GM21529 (cell line): Measurements from ENCODE around the gene MAGEF1.

Experiments used
- ATAC-seq: cut with Tn5 transposase; IDR thresholded peaks from one replicate; pipeline ENCODE4 v1.9.1; 2021; ENCODE audit not compliant: unreplicated experiment

MAGEF1 gene

GRCh38 chr3:184672977-184673870 lies 38.6 kb downstream of the MAGEF1 start:
- ATAC-seq: no peak

GRCh38 chr3:184672335-184672734 lies 39.5 kb downstream of the MAGEF1 start:
- no peak for ATAC-seq

DNA sequence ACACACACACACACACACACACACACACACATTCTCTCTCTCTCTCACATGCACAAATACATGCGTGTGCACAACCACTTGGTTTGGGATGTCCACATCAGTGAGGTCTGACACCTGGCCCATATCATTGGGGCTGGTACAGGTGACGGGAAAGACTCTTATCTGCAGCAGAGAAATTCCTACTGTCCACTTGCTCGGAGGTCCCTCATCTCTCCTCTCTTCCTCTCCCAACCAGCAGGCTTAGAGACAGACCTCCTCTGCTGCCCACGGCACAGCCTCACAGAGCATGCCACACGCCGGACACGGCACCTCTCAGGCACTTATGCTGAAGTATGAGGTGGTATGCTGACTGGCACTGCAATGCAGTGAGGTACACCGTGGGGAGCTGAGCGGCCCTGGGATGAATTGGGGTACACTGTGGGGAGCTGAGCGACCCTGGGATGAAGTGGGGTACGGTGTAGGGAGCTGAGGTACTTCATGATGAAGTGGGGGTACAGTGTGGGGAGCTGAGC lies 41.7 kb downstream of the MAGEF1 start:
- no peak for ATAC-seq

- no peak for ATAC-seq
These were observed 42.3 kb downstream of the MAGEF1 start for GRCh38 chr3:184669578-184669977.

DNA sequence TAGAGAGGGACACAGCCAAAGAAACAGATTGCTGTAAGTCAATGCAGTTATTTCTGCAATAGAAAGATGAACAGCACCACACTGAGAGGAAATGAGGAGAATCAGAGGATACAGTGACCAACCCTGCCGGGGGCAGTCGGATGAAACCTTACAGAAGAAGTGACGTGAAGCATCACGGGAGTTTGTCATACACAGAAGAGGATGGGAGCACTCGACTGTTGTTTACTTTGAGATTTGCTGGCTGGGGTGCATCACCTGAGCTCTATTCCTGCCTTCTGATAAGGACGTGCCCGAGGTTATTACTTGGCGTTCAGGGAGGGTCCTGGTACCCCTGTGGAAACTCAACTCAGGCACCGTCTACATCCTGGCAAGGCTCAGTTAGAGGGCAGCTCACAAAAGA lies 45.4 kb downstream of the MAGEF1 start:
- ATAC-seq: no peak

DNA sequence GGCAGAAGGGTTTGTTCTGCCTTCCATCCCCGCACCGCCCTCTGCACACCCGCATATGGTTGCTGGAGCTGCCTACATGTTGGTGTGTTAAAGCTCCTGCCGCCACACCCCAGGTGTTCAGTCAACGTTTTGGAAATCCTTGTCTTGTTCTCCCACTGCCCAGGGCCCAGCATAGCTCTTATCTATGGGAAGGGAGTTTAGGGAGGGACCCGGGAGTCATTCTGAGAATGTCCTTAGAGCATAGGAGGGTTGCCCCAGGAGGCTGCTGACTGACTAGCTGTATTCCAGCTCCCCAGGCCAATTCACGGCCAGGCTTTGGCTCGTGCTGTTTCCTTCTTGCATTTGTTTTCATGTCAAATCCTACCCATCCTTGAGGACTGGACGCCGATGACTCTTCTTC lies 46.8 kb downstream of the MAGEF1 start:
- no peak for ATAC-seq

DNA sequence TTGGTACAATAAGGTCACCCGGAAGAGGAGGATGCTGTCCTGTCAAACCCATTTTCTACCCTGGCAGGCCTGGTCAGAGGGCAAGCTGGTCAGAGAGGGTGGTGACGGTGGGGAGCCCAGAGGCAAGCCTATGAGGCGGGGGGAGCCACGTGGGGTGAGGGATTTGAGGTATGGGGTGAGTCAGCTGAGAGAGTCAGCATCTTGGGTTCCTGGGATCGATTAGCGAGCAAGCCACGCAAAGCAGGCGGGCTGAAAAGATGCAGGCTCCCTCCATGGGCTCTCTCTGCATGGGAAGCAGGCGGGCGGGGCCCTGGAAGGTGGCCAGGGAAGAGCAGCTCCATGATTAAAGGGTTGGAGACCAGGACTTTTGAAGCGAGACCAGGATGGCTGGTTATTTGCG lies 48.1 kb downstream of the MAGEF1 start:
- ATAC-seq: no peak

GRCh38 chr3:184663356-184663755 lies 48.5 kb downstream of the MAGEF1 start:
- ATAC-seq: no peak

DNA sequence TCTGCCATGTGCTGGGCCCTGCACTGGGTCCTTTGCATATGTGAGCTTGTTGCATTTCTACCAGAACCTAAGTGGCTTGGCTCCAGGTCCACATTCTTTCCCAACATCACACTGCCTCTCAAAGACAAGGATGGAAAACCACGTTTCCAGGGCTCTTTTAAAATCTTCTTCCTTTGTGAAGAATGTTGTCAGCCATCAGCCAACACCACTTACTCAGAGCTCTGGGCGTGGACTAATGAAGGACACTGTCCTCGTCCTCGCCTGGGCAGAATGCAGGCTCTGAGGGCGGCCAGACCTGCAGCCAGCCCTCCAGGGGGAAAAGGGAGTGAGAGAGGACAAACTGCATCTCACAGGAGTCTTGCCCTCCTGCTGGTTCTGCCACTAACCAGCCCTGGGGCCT lies 49.7 kb downstream of the MAGEF1 start:
- no peak for ATAC-seq

DNA sequence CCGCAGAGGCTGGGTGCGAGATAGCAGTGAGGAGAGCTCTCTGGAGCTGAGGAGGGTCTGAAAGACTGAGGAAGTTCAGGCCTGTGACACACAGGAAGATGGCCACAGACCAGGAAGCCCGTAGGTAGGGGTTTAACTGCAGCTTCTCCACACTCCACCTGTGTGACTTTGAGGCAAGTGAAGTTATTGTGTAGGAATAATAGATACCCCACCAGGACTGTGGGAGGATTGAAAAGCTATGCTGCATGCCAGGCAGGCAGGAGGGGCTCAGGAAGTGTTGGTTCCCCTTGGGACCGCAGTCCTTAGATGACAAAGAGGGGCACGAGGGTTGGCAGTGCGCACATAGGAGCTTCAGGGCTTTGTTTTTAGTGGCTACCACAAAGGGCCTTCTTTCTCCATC lies 50.9 kb downstream of the MAGEF1 start:
- no peak for ATAC-seq
